ENCODE measurements around the gene SNIP1.
"Not testable (repeated sequence)": the region's sequence is repeated elsewhere in the genome, so short reads cannot be mapped to it uniquely, and the experiment has no call there.

SNIP1 gene

GRCh38 chr1:37559080-37559479, 5.0 kb upstream of the SNIP1 start:
- no peak for DNase-seq (ENCODE audit: low spot score)

- no peak for DNase-seq (ENCODE audit: low spot score)
Measured at GRCh38 chr1:37558411-37558810, 4.3 kb upstream of the SNIP1 start.

- DNase-seq (ENCODE audit: low spot score), result no peak
Measured at GRCh38 chr1:37557402-37557801, 3.3 kb upstream of the SNIP1 start.

- peak; percentile 98 for DNase-seq (ENCODE audit: low spot score)
Measured at GRCh38 chr1:37556712-37557196, 2.7 kb upstream of the SNIP1 start, which contains the start of gene DNALI1. DNALI1 (plus strand) TSS chr1:37556940; CDS start chr1:37556995, 55 bp downstream.

GRCh38 chr1:37553598-37553926, 531 bp downstream of the SNIP1 start:
- DNase-seq (ENCODE audit: low spot score), result no peak

- no peak for DNase-seq (ENCODE audit: low spot score)
Measured at GRCh38 chr1:37549341-37549740, 4.8 kb downstream of the SNIP1 start.

- DNase-seq (ENCODE audit: low spot score), result no peak
Measured at GRCh38 chr1:37545019-37545418, 9.1 kb downstream of the SNIP1 start.

GRCh38 chr1:37544530-37544929, 9.6 kb downstream of the SNIP1 start:
- no peak for DNase-seq (ENCODE audit: low spot score)

- no peak for DNase-seq (ENCODE audit: low spot score)
Measured at GRCh38 chr1:37540036-37540785, 13.9 kb downstream of the SNIP1 start.

GRCh38 chr1:37539154-37539553, 14.9 kb downstream of the SNIP1 start:
- DNase-seq (ENCODE audit: low spot score), result not testable (repeated sequence)

GRCh38 chr1:37537378-37537777, 16.7 kb downstream of the SNIP1 start:
- no peak for DNase-seq (ENCODE audit: low spot score)

- no peak for DNase-seq (ENCODE audit: low spot score)
Measured at GRCh38 chr1:37533317-37534093, 20.6 kb downstream of the SNIP1 start.

- DNase-seq (ENCODE audit: low spot score), result not testable (repeated sequence)
Measured at GRCh38 chr1:37532418-37533156, 21.5 kb downstream of the SNIP1 start.

GRCh38 chr1:37529888-37530287, 24.2 kb downstream of the SNIP1 start:
- not testable (repeated sequence) for DNase-seq (ENCODE audit: low spot score)

- DNase-seq (ENCODE audit: low spot score), result no peak
Measured at GRCh38 chr1:37519613-37520012, 34.5 kb downstream of the SNIP1 start.

- not testable (repeated sequence) for DNase-seq (ENCODE audit: low spot score)
Measured at GRCh38 chr1:37518929-37519328, 35.2 kb downstream of the SNIP1 start.

GRCh38 chr1:37518241-37518640, 35.9 kb downstream of the SNIP1 start:
- DNase-seq (ENCODE audit: low spot score), result not testable (repeated sequence)

- DNase-seq (ENCODE audit: low spot score), result no peak
Measured at GRCh38 chr1:37517569-37517968, 36.5 kb downstream of the SNIP1 start.

GRCh38 chr1:37515185-37516034, 38.7 kb downstream of the SNIP1 start:
- no peak for DNase-seq (ENCODE audit: low spot score)

- peak; percentile 92 for DNase-seq (ENCODE audit: low spot score)
Measured at GRCh38 chr1:37514350-37515184, 39.5 kb downstream of the SNIP1 start, which contains the start of gene MEAF6. MEAF6 (minus strand) TSS chr1:37514766; CDS start chr1:37514746, 20 bp downstream.
